ENCODE data around the gene CEP112. TPM values are rescaled to one million over a fixed set of nuclear protein-coding genes. Genes with fewer than 3 reads are reported as not detected.

The CEP112 gene
- total and polyA plus RNA-seq, 9 of the 15 experiments (the other 6 are each of a cell fraction or from before 2014, with no cell fraction given): 0.84 TPM; not detected in 8

GRCh38 chr17:65953316-65954147 is 238.4 kb downstream of the CEP112 start:
- H3K9me1 ChIP-seq (ENCODE audit: control insufficient read depth, insufficient read depth, low read length): no peaks in the 10 kb centered on the region
- intact Hi-C loops (cut with micrococcal nuclease): no loop called here
- FAIRE-seq: no peak
- no peaks in the 10 kb centered on the region for H3K9me3 ChIP-seq (replicated peaks; ENCODE audit: control insufficient read depth, insufficient read depth, low read depth, low read length)
- H4K20me1 ChIP-seq (replicated peaks; ENCODE audit: control insufficient read depth, insufficient read depth, low read length): no peaks in the 10 kb centered on the region
- no peak overlapping the region for H3K27ac ChIP-seq (ENCODE audit: extremely low read depth, low read depth, low read length)
- H3K4me3 ChIP-seq: no peak overlapping the region
- H2AFZ ChIP-seq (ENCODE audit: low read depth, low read length): no peak overlapping the region
- ATAC-seq: no peak
- TF ChIP-seq ZNF586 (CRISPR knock-in tag; conservative IDR thresholded peaks at IDR 0.05) (no peak), KLF1 (tag; IDR thresholded peaks at IDR 0.05) (no peak), SOX6 (IDR thresholded peaks at IDR 0.05) (no peak), ZNF584 (CRISPR knock-in tag; IDR thresholded peaks at IDR 0.05; ENCODE audit: low read depth) (no peak), ZNF699 (CRISPR knock-in tag; IDR thresholded peaks at IDR 0.05; ENCODE audit: insufficient replicate concordance) (no peak), ZNF511 (CRISPR knock-in tag; IDR thresholded peaks at IDR 0.05) (no peak), MXD1 (CRISPR knock-in tag; IDR thresholded peaks at IDR 0.05; ENCODE audit: borderline replicate concordance, poor library complexity, severe bottlenecking) (no peak), POLR2G (IDR thresholded peaks at IDR 0.05; ENCODE audit: low read depth, low read length) (no peak), ARNT (IDR thresholded peaks at IDR 0.05) (no peak), CHD1 (IDR thresholded peaks at IDR 0.05; ENCODE audit: low read length) (no peak), ZBTB5 (IDR thresholded peaks at IDR 0.05) (no peak), TEAD2 (tag; IDR thresholded peaks at IDR 0.05) (no peak), SMARCA4 (IDR thresholded peaks at IDR 0.05) (no peak), NR2C1 (IDR thresholded peaks at IDR 0.05) (no peak), NR2C1 (tag; IDR thresholded peaks at IDR 0.05) (no peak), NRF1 (conservative IDR thresholded peaks at IDR 0.05 in 1 of 2, IDR thresholded peaks at IDR 0.05 in 1 of 2) (no peak), NR4A1 (CRISPR knock-in tag; IDR thresholded peaks at IDR 0.05) (no peak), NR4A1 (tag; IDR thresholded peaks at IDR 0.05) (no peak), PHTF2 (CRISPR knock-in tag; IDR thresholded peaks at IDR 0.05) (no peak), BACH1 (tag; IDR thresholded peaks at IDR 0.05) (no peak)
- no peak overlapping the region for H3K9ac ChIP-seq (ENCODE audit: insufficient read depth in 1 of 2, low read depth in 2 of 2, low read length in 2 of 2)
- no peak overlapping the region for H3K4me2 ChIP-seq (ENCODE audit: insufficient read depth, low read length)
- H3K27me3 ChIP-seq (ENCODE audit: control insufficient read depth in 2 of 2, insufficient read depth in 2 of 2, low read length in 2 of 2): no peaks in the 10 kb centered on the region
- no peaks in the 10 kb centered on the region for H3K79me2 ChIP-seq (ENCODE audit: control insufficient read depth, insufficient read depth, low read length)
- POLR2A ChIA-PET: interaction anchor here (0.8 kb wide), 1 partner anchor 18 kb away, joined by 3 read pairs; no protein-coding TSS in a partner anchor
- CTCF ChIA-PET (ENCODE audit: low intra/inter-chr PET ratio): no interaction called here
- no peaks in the 10 kb centered on the region for H3K4me1 ChIP-seq (replicated peaks in 1 of 2; ENCODE audit: control insufficient read depth in 2 of 2, insufficient read depth in 2 of 2, low read length in 2 of 2)
- H3K36me3 ChIP-seq (ENCODE audit: control insufficient read depth, insufficient read depth, low read length): no peaks in the 10 kb centered on the region
- no TSS peak for BruUV-seq (replicated peaks)
- in situ Hi-C loops (cut with MboI): no loop called here
- no peak for DNase-seq (ENCODE audit: extremely low read depth in 1 of 4, low spot score in 3 of 4)
- WGBS (ENCODE audit: insufficient coverage, low coverage, missing lambda C conversion rate): 0% methylated on average over 11 of the region's 11 CpGs
